HTR-8/SVneo (cell line): ENCODE data around the gene NUP214.
"Not testable (repeated sequence)": the region's sequence is repeated elsewhere in the genome, so short reads cannot be mapped to it uniquely, and the experiment has no call there.

Experiments used
- DNase-seq: peaks from one replicate; pipeline ENCODE4 v3.0.0; 2011; ENCODE audit warnings: low spot score, mixed read lengths; ENCODE audit not compliant: insufficient read length
- FAIRE-seq: peaks from 2 replicates; lab custom pipeline; 2011; peaks lifted over from hg19 to GRCh38; lab: Jason Lieb, UNC

NUP214 gene

GRCh38 chr9:131113655-131114054, 11.7 kb upstream of the NUP214 start:
- DNase-seq = no peak
- FAIRE-seq = no peak

- FAIRE-seq = no peak
- no peak for DNase-seq
Measured at GRCh38 chr9:131114084-131114535, 11.3 kb upstream of the NUP214 start.

GRCh38 chr9:131115360-131115742, 10.0 kb upstream of the NUP214 start:
- not testable (repeated sequence) for DNase-seq, FAIRE-seq

GRCh38 chr9:131116281-131117120, 8.9 kb upstream of the NUP214 start:
- no peak for DNase-seq
- no peak for FAIRE-seq

GRCh38 chr9:131117121-131117761, 8.1 kb upstream of the NUP214 start:
- FAIRE-seq = no peak
- DNase-seq = no peak

GRCh38 chr9:131117762-131118145, 7.6 kb upstream of the NUP214 start:
- FAIRE-seq (no peak), DNase-seq (no peak)

GRCh38 chr9:131119600-131119999, 5.8 kb upstream of the NUP214 start:
- DNase-seq = no peak

GRCh38 chr9:131120620-131121228, 4.7 kb upstream of the NUP214 start:
- no peak for DNase-seq
- FAIRE-seq = no peak

More at GRCh38 chr9:131119600-131119999, 5.8 kb upstream of the NUP214 start:
- FAIRE-seq = no peak

GRCh38 chr9:131121346-131121745, 4.0 kb upstream of the NUP214 start:
- no peak for DNase-seq
- FAIRE-seq = no peak

- no peak for FAIRE-seq
- DNase-seq = no peak
Measured at GRCh38 chr9:131122158-131122557, 3.2 kb upstream of the NUP214 start.

- DNase-seq (no peak), FAIRE-seq (no peak)
Measured at GRCh38 chr9:131125038-131125287, 423 bp upstream of the NUP214 start.

- no peak for FAIRE-seq
- no peak for DNase-seq
Measured at GRCh38 chr9:131126059-131126426, 657 bp downstream of the NUP214 start.

- DNase-seq (no peak), FAIRE-seq (no peak)
Measured at GRCh38 chr9:131129183-131129582, 3.8 kb downstream of the NUP214 start.

GRCh38 chr9:131138676-131139075, 13.3 kb downstream of the NUP214 start:
- DNase-seq = no peak
- FAIRE-seq = no peak

GRCh38 chr9:131140112-131140511, 14.7 kb downstream of the NUP214 start:
- no peak for DNase-seq
- no peak for FAIRE-seq

GRCh38 chr9:131140550-131140949, 15.2 kb downstream of the NUP214 start:
- no peak for FAIRE-seq
- no peak for DNase-seq

- DNase-seq (no peak), FAIRE-seq (no peak)
Measured at GRCh38 chr9:131142160-131142559, 16.8 kb downstream of the NUP214 start.

GRCh38 chr9:131144201-131144600, 18.8 kb downstream of the NUP214 start:
- FAIRE-seq (no peak), DNase-seq (no peak)

- DNase-seq = no peak
- FAIRE-seq = no peak
Measured at GRCh38 chr9:131145245-131145644, 19.9 kb downstream of the NUP214 start.

GRCh38 chr9:131146186-131146585, 20.8 kb downstream of the NUP214 start:
- no peak for DNase-seq
- no peak for FAIRE-seq

GRCh38 chr9:131148276-131148675, 22.9 kb downstream of the NUP214 start:
- FAIRE-seq = no peak
- DNase-seq = no peak
